CD4-positive, alpha-beta T cell treated with Interleukin-6 for 4 hours (primary cell): Measurements from ENCODE around the gene TOPAZ1.
A peak's percentile ranks its signal among the peaks of the same experiment; 100 is the strongest.

Experiments used
- DNase-seq: peaks from one replicate; pipeline ENCODE4 v3.0.0-alpha.2; 2020; ENCODE audit warnings: mixed read lengths

The TOPAZ1 gene

GRCh38 chr3:44241706-44242105 is at the start of gene TOPAZ1:
Gene TOPAZ1, plus strand, starts transcription at chr3:44241886. Its CDS starts 168 bp downstream, at chr3:44242054.
- DNase-seq = no peak

GRCh38 chr3:44198284-44199269 is 43.1 kb upstream of the TOPAZ1 start:
- DNase-seq = peak; percentile 70

GRCh38 chr3:44206261-44206660 is 35.4 kb upstream of the TOPAZ1 start:
- DNase-seq = no peak

- no peak for DNase-seq
These were observed 34.6 kb upstream of the TOPAZ1 start for GRCh38 chr3:44206862-44207652.

GRCh38 chr3:44208086-44208485 is 33.6 kb upstream of the TOPAZ1 start:
- no peak for DNase-seq

GRCh38 chr3:44208568-44208967 is 33.1 kb upstream of the TOPAZ1 start:
- no peak for DNase-seq

GRCh38 chr3:44210967-44211366 is 30.7 kb upstream of the TOPAZ1 start:
- no peak for DNase-seq

- DNase-seq = no peak
These were observed 19.3 kb upstream of the TOPAZ1 start for GRCh38 chr3:44222337-44222736.

GRCh38 chr3:44223299-44223698 is 18.4 kb upstream of the TOPAZ1 start:
- DNase-seq = no peak

- no peak for DNase-seq
These were observed 17.6 kb upstream of the TOPAZ1 start for GRCh38 chr3:44224131-44224530.

- DNase-seq = no peak
These were observed 15.1 kb upstream of the TOPAZ1 start for GRCh38 chr3:44226573-44226972.

GRCh38 chr3:44227632-44228031 is 14.1 kb upstream of the TOPAZ1 start:
- no peak for DNase-seq

GRCh38 chr3:44228900-44229299 is 12.8 kb upstream of the TOPAZ1 start:
- DNase-seq = no peak

GRCh38 chr3:44232407-44232806 is 9.3 kb upstream of the TOPAZ1 start:
- DNase-seq = no peak

- DNase-seq = no peak
These were observed 6.9 kb upstream of the TOPAZ1 start for GRCh38 chr3:44234648-44235268.

- DNase-seq = peak; percentile 67
These were observed 5.8 kb upstream of the TOPAZ1 start for GRCh38 chr3:44235604-44236484.

- DNase-seq = no peak
These were observed 5.2 kb upstream of the TOPAZ1 start for GRCh38 chr3:44236485-44236908.

GRCh38 chr3:44237161-44237560 is 4.5 kb upstream of the TOPAZ1 start:
- no peak for DNase-seq

- no peak for DNase-seq
These were observed 4.0 kb upstream of the TOPAZ1 start for GRCh38 chr3:44237665-44238064.

GRCh38 chr3:44238889-44239288 is 2.8 kb upstream of the TOPAZ1 start:
- no peak for DNase-seq

GRCh38 chr3:44240061-44240460 is 1.6 kb upstream of the TOPAZ1 start:
- no peak for DNase-seq

GRCh38 chr3:44242721-44243120 is 1.0 kb downstream of the TOPAZ1 start:
- DNase-seq = no peak
